Stimulated activated naive CD8-positive, alpha-beta T cell treated with anti-CD3 and anti-CD28 coated beads, Interleukin-15, Interleukin-2, amounts not matched to agents 100 ng/mL and 50 ng/mL, for 24 hours (primary cell): Measurements from ENCODE around the gene IGBP1.
"Not testable (repeated sequence)": the region's sequence is repeated elsewhere in the genome, so short reads cannot be mapped to it uniquely, and the experiment has no call there.

Source experiments
- H3K27ac Mint-ChIP-seq: one replicate; pipeline ENCODE4 v1.8.0; 2021; ENCODE audit warnings: mild to moderate bottlenecking, mixed read lengths
- H3K27me3 Mint-ChIP-seq: one replicate; pipeline ENCODE4 v1.8.0; 2021; ENCODE audit warnings: mixed read lengths
- H3K36me3 Mint-ChIP-seq: one replicate; pipeline ENCODE4 v1.8.0; 2021; ENCODE audit warnings: low read depth, mixed read lengths
- H3K4me1 Mint-ChIP-seq: one replicate; pipeline ENCODE4 v1.8.0; 2021; ENCODE audit warnings: low read depth, mixed read lengths
- H3K4me3 Mint-ChIP-seq: one replicate; pipeline ENCODE4 v1.8.0; 2021; ENCODE audit warnings: mild to moderate bottlenecking, mixed read lengths
- H3K9me3 Mint-ChIP-seq: one replicate; pipeline ENCODE4 v1.8.0; 2021; ENCODE audit warnings: mixed read lengths

IGBP1 gene

DNA sequence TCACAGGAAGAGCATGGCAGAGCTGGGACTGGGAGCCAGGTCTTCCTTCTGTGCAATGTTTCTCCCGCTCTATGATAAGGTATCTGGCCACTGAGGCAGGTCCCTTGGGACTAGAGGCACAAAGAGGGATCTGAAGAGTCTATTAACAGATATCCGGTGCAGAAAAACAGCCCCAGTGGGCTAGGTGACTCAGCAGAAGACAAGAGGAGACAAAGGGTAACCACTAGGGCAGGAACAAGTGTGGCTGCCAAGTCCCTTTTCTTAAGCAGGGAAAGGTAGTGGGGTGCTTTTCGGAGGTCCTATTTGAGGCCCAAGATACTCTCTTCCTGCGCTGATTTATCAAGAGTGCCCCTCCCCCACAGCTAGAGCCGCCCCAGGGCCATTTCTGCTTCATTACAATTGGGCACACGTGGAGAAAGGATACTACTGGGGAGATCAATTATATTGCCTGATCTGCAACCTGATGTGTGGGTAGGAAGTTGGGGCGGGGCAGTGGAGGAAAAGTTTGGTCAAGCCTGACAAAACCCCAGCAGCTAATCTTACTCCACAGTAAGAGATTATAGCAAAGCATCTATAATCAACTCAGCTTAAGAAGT, 43.8 kb downstream of the IGBP1 start, which contains the start of gene DGAT2L6:
Gene DGAT2L6, plus strand, starts transcription at position 546 of the 596 bp plus-strand sequence. CDS start 100 bp downstream, outside the sequence.
- Mint-ChIP-seq H3K36me3 (no peaks in the 10 kb centered on the region), H3K9me3 (no peaks in the 10 kb centered on the region)

DNA sequence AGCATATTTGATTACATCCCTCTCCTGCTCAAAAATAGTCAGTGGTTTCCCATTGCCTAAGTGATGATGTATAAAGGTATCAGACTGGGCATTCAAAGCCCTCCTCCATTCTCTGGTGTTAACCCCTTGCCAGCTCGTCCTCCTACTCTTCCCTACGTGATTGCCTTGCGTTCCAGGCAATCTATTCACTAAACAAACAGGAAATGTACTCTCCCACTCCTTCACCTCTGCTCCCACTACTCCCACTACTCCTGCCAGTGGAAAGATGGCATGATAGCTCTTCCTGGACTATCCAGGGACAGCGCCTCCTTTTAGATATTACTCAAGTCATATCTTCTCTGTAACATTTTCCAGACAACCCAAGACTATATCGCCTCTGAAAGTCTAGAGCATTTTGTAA, 49.8 kb downstream of the IGBP1 start:
- Mint-ChIP-seq H3K4me3 (no peak overlapping the region), H3K27ac (no peak overlapping the region), H3K27me3 (no peaks in the 10 kb centered on the region), H3K9me3 (no peaks in the 10 kb centered on the region), H3K36me3 (no peaks in the 10 kb centered on the region), H3K4me1 (no peaks in the 10 kb centered on the region)

More for the DNA sequence above, 43.8 kb downstream of the IGBP1 start, which contains the start of gene DGAT2L6:
- H3K27me3 Mint-ChIP-seq = no peaks in the 10 kb centered on the region
- H3K4me3 Mint-ChIP-seq = no peak within 1 kb of the TSS
- H3K4me1 Mint-ChIP-seq = peaks cover 18% of the 10 kb centered on the region
- H3K27ac Mint-ChIP-seq = peak within 1 kb of the TSS; percentile 36

DNA sequence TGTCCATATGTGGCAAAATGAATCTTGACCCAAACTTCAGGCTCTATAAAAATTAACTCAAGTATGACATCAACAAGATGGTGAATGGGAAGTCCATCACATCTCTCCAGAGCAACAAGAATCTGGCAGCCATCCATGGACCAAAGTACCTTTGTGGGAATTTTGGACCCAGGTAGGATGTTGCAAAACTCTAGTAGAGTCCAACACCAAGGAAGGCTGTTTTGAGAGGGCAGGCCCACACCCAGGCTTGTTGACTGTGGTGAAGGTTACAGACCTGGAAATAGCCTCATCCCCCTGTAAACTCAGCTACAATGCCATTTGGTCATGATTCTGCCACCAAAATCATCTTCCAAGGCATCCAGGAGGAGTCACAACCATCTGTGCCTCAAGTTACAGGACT, 57.0 kb downstream of the IGBP1 start:
- peaks cover 7% of the 10 kb centered on the region for H3K9me3 Mint-ChIP-seq
- no peaks in the 10 kb centered on the region for H3K36me3 Mint-ChIP-seq
- H3K4me3 Mint-ChIP-seq = no peak overlapping the region
- H3K27me3 Mint-ChIP-seq = no peaks in the 10 kb centered on the region
- no peak overlapping the region for H3K27ac Mint-ChIP-seq
- no peaks in the 10 kb centered on the region for H3K4me1 Mint-ChIP-seq

DNA sequence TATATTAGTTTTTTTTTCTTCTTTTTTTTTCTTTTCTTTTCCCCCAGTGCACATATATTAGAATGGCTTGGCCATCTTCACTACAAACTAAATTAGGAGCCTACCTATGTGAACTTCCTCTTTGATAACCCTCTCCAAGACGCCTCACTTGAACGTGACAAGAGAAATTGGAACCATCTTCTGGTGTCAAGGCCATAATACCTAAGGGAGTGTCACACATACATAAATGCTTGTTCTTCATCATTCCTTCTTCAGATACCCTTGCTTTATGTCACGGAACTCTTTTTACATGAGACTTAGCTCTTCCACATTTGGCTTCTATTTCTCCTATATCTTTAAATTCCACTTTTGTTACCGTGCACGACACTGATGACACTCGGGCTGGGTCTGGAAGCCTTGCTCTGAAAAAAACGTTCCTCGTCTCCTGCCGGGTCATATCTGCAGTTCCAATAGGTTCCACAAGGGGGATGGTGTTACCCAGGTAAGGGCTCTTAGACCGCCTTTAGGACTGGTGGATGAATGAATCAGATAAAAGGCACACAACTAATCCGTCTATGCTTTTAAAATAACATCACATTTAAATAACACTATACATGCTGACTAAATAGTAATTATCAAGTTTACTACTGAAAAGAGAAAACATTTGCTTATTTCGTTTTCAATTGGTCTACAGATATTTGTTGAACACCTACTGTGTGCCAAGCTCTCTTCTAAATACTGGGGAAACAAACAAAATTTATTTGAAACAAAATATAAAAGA, 63.9 kb downstream of the IGBP1 start:
- Mint-ChIP-seq H3K9me3 (no peaks in the 10 kb centered on the region), H3K4me3 (no peak overlapping the region), H3K27ac (no peak overlapping the region), H3K4me1 (peaks cover 6% of the 10 kb centered on the region), H3K36me3 (no peaks in the 10 kb centered on the region), H3K27me3 (peaks cover 7% of the 10 kb centered on the region)

DNA sequence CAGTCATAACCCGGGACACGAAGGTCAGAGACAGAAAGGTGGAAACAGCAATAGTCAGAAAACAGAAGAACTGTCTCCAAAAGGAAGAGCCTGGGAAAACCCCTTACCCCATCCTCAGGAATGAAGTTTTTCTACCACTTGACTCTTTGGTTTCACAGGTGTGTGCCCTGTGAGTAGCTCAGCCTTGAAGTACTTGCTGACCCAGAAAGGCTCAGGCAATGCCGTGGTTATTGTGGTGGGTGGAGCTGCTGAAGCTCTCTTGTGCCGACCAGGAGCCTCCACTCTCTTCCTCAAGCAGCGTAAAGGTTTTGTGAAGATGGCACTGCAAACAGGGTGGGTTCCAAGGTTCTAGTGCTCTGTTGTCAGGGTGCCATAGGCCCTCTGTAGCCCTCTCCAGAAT, 68.5 kb downstream of the IGBP1 start:
- no peak overlapping the region for H3K27ac Mint-ChIP-seq
- peaks cover 7% of the 10 kb centered on the region for H3K27me3 Mint-ChIP-seq
- no peaks in the 10 kb centered on the region for H3K36me3 Mint-ChIP-seq
- no peaks in the 10 kb centered on the region for H3K9me3 Mint-ChIP-seq
- no peak overlapping the region for H3K4me3 Mint-ChIP-seq
- peaks cover 6% of the 10 kb centered on the region for H3K4me1 Mint-ChIP-seq

DNA sequence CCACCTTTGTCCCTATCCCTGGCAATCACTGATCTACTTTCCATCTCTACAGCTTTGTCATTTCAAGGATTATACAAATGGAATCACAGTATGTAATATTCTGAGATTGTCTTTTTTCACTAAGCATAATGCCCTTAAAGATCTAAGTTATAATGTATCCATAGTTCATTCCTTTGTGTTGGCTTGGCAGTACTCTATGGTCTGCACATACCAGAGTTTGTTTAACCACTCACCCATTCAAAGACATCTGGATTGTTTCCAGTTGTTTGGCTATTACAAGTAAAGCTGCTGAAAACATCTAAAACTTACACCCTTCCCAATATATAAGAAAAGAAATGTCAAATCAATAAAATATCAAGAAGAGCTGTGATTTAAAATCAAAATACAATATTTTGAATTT, 75.2 kb downstream of the IGBP1 start:
- Mint-ChIP-seq H3K4me1 (no peaks in the 10 kb centered on the region), H3K27ac (no peak overlapping the region), H3K9me3 (no peaks in the 10 kb centered on the region), H3K4me3 (no peak overlapping the region), H3K27me3 (no peaks in the 10 kb centered on the region), H3K36me3 (no peaks in the 10 kb centered on the region)

DNA sequence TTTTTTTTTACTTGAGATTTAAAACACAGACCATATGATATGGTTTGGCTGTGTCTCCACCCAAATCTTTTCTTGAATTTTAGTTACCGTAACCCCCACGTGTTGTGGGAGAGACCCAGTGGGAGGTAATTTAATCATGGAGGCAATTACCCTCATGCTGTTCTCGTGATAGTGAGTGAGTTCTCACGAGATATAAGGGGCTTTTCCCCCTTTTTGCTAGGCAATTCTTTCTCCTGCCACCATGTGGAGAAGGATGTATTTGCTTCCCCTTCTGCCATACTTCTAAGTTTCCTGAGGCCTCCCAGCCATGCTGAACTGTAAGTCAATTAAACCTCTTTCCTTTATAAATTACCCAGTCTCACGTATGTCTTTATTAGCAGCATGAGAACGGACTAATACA, 76.3 kb downstream of the IGBP1 start:
- not testable (repeated sequence) for H3K9me3 Mint-ChIP-seq, H3K4me1 Mint-ChIP-seq, H3K36me3 Mint-ChIP-seq, H3K4me3 Mint-ChIP-seq, H3K27me3 Mint-ChIP-seq, H3K27ac Mint-ChIP-seq
